GM21367 (cell line): ENCODE results near the gene CIAO3.

ENCODE experiments used
- ATAC-seq: cut with Tn5 transposase; IDR thresholded peaks from one replicate; pipeline ENCODE4 v1.9.1; 2021; ENCODE audit not compliant: unreplicated experiment

The CIAO3 gene

DNA sequence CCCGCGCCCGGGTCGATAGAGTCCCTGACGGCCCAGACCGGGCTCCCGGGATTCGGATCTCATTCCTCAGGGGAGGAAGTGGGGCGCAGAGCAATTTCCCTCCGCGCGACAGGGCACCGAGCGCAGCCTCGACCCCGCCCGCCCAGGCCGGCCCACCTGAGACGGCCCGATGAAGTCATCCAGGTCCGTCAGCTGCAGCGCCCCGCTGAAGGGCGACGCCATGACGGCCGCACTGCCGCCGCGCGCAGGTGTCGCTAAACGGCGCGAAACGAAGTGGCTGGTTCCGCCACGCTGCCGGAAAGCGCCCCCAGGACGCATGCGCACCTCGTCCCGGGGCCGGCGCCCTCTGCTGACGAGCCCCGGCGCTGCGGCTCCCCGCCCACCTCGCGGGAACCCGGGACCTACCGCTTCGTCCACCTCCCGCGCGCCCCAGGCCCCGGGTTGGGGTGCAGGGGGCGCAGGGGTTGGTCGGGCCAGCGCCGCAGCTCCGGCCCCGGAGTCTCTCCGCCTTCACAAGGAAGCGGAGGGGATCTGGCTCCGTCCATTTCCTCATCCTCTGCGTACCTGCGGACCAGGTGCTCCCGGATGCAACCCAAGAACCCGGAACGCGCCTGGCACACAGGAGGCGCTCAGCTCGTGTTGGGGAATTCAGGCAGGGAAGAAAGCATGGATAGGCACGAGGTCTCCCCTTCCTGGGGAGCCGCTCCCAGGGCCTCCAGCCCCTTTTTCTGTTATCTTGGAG lies at the start of gene CIAO3:
Gene CIAO3, minus strand, starts transcription at position 234 of the 742 bp plus-strand sequence. Its CDS starts 12 bp downstream, at position 222.
- peak; percentile 51 for ATAC-seq

DNA sequence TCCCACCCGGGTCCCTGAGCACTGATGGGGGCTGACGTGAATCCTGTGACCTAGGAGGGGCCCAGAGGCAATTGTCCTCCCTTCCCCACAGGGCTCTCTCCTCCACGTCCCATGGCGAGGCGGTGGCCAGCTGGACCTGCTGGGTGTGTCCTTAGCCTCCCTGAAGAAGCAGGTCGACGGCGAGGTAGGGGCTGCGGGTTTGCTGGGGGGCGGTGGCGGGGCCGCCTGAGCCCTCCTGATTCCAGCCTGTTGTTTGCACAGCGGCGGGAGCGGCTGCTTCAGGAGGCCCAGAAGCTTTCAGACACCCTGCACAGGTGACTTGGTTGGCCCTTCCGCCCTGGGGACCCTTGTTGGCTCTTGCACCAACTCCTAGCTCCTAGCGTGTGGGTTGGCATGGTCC lies 49.3 kb upstream of the CIAO3 start:
- no peak for ATAC-seq

DNA sequence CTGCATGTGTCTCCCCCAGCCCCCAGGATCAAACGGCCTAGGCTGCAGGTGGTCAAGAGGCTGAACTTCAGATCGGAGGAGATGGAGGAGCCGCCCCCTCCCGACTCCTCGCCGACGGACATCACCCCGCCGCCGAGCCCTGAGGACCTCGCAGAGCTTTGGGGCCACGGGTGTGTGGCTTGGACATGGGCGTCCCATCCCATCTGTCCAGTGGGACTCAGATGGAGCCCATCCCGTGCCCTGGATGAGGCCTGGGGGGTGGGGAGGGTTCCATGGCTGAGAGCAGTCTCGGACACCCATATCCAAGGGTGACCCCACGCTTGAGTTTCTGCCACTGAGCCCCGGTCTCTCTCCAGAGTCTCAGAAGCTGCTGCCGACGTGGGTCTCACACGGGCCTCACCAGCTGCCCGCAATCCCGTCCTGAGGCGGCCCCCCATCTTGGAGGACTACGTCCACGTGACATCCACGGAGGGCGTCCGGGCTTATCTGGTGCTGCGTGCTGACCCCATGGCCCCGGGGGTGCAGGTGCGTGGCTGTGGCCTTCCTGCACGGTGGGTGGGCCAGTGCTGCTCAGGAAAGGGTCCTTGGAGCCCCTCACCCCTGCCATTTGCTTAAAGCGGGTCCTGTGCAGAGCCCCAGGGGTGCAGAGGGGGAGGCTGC lies 48.5 kb upstream of the CIAO3 start:
- no peak for ATAC-seq

DNA sequence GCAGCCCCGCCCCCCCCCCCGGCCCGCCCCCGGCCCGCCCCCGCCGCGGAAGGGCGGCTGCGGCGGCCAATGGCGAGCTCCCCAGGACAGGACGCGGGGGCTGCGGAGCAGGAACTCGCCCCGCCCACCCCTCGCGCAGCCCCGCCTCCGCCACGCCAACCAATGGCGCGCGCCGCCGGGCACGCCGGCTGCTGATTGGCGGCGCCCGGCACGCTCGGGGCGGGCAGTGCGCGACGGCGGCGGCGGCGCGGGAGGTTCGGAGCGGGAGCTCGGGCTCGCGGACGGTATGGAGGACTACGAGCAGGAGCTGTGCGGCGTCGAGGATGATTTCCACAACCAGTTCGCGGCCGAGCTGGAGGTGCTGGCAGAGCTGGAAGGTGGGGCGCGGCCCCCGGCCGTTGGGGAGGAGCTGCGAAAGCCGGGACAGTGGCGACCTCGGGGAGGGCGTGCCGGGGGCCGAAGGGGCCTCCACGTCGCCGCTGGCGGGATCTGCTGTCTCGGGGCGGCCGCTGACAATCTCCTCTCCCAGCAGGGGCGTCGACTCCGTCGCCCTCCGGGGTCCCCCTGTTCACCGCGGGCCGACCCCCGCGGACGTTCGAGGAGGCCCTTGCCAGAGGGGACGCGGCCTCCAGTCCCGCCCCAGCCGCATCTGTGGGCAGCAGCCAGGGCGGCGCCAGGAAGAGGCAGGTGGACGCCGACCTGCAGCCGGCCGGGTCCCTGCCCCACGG lies 47.8 kb upstream of the CIAO3 start, which contains the start of gene CHTF18:
Gene CHTF18, plus strand, starts transcription at position 222 of the 728 bp plus-strand sequence. Its CDS starts 65 bp downstream, at position 287.
- ATAC-seq: peak; percentile 52

DNA sequence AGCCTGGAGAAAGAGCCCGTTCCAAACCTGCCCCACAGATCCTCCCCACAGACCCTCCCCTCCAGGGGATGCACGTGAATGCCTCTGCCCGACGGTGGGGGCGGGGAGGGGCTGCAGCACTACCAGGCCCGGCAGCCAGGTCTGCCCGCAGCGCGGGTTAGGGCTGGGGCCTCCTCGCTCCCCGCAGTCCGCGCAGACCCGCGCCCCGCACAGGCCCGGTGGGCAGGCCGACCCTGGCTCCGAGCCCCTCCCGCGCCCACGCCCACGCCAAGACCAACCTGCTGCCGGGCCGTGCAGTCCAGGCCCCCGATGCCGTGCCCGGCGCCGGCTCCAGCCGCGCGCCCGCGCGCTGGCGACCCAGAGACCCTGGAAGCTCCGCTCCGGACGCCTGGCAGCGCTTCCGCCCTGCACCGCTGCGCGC lies 47.2 kb upstream of the CIAO3 start, which contains the start of gene RPUSD1:
Gene RPUSD1, minus strand, starts transcription at position 404 of the 421 bp plus-strand sequence. CDS start 644 bp downstream, outside the sequence.
- no peak for ATAC-seq

DNA sequence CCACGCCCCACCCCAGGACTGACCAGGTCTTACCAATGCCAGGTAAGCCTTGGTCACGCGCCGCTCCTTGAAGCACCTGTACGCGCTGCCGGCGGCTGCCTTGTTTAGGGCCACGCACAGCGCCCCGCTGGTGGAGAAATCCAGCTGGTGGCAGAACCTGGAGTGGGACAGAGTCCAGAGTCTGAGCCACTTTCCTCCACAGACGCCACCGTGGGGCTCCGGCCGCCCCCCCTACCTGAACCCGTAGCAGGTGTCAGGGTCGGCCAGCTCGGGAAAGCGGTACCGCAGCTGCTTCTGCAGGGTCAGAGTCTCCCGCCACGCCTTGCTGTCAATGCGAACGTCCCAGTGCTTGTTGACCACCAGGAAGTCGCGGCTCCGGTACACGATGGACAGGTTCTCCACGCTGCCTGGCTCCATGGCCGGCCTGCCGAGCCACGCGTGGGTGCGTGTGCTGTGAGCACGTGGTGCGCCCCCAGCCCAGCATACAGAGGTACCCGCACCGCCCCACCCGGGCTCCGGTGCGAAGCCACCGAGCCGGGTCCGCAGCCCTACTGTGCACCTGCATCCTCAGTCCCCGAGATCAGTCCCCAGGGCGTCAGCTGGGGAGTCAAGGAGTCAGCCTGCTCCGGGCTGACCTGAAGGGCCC lies 46.6 kb upstream of the CIAO3 start:
- ATAC-seq: no peak

DNA sequence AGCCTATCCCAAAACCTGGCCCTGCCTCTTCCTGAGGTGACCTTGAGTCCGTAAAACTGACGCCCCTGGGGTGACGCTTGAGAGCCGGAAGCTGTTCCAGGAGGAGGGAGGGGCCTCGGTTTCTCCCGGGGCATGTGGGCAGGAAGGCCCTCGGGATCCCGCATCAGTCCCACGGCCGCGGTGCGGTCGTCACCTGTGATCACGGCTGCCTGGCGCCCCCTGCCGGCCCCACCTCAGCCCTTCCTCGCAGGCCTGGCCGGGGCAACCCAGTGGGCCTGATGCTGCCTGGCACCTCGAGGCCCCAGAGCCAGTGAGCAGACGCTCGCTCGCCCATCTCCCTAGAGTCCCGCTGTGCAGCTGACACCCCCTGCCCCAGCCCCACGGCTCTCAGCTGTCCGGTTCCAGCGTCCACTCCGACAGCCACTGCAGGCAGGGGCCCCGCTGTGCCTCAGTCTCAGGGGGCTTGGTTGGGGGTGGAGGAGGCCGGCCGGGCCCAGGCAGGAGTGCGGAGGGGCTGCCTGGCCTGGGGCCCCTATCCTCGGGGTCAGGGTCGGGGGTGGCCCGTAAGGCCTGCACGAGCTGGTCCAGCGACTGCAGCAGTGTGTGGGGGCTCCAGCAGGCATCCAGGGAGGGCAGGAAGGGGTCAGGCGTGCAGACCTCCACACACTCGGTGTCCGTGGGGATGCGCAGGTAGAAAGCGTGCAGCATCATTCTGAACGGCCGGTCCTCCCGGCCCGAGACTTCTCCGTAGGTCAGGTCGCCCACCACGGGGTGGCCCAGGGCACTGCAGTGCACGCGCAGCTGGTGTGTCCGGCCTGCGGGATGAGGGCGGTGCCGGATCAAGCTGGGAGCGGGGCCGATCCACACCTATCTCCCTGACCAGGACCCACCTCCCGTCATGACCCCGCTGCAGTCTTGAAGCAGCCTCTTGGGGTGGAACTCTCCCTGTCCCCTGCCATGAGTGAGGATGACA lies 45.1 kb upstream of the CIAO3 start:
- ATAC-seq: no peak

DNA sequence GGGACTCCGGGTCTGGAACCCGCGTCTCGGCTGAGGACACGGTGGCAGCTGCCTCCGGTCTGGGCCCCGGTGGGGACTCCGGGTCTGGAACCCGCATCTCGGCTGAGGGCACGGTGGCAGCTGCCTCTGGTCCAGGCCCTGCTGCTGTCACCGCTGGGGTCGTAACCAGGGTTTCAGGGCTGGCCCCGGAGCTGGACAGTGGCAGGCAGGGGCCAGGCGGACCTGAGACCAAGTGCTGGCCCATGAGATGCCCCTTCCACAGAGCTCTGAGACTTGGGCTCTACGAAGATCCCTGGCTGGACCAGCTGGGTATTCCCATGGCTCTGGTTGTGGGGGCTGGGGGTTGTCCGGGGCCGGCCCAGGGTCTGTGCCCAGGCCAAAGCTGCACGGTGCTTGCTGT lies 43.6 kb upstream of the CIAO3 start:
- no peak for ATAC-seq

DNA sequence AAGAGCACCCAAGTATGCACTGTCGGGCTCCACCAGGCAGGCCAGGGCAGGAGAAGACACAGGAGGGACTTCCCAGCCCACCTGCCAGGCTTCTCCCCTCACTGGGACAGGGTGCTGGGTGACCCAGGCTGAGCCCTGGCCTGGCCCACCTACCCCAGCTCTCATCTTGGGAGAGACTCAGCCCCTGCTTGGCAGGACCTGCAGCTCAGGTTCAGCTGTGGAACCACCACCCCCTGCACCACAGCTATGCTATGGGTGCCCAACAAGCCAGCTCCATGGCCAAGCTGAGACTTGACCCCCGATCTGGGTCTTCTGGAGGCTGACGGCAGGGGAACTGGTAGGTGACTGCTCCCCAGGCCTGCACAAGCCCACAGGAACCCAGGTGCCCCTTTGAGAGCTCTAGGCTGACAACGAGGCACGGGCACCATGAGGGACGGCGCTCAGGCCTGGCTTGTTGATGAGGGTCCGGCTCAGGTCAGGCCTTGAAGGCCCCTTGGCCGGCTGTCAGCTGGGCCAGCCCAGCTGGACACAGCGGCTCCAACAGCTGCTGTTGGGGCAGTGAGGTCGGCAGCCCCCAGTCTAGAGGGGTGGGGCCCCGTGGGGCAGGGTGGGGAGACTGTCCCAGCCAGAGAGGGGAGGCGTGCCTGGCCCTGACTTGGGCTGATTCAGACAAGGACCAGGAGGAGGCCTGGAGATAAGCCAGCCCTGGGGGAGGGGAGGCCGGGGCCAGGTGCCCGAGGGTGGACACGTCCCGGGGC lies 42.8 kb upstream of the CIAO3 start:
- no peak for ATAC-seq

DNA sequence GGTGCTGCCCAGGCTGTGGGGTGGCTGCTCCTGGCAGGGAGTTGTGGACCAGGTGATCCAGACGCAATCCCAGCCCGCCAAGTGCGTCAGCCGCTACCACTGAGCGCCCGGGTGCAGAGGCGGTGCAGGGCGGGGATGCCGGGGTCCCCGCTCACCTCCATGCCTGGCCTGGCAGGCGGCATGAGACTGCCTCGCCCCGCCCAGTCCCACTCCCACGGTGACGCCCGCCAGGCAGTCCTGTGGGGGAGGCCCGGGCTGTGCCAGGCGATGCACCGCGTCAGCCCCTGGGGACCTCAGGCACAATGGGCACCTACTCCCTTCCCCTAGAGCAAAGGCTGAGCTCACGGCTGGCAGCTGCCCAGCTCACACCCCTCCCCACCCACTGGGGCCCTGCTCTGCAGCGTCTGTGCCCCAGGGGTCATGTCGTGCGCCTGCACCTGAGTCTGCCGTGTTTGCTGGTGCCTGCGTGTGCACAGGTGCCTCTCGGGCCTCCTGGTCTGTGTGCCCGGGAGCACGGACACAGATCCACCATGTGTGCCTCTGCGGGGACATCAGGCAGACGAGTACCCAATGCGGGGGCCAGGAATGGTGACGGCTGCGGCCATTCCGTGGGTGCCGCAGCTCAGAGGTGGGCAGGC lies 42.1 kb upstream of the CIAO3 start:
- no peak for ATAC-seq

DNA sequence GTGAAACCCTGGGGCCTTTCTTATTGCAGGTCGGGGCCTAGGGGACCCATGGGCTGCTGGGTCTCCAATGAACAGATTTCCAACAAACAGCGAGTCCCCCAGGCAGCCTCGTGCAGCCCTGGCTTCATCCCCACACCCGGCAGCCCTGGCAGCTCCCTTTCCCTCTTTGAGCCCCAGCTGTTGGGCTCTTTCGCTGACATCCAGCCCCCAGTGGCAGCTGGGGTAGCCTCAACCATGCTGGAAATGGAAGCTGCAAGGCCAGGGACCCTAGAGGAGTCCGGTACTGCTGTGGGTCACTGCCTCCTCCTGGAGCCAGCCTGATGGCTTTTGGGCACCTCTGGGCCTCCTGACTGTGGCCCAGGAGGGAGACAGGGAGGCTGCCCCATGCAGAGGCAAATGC lies 41.5 kb upstream of the CIAO3 start:
- no peak for ATAC-seq

DNA sequence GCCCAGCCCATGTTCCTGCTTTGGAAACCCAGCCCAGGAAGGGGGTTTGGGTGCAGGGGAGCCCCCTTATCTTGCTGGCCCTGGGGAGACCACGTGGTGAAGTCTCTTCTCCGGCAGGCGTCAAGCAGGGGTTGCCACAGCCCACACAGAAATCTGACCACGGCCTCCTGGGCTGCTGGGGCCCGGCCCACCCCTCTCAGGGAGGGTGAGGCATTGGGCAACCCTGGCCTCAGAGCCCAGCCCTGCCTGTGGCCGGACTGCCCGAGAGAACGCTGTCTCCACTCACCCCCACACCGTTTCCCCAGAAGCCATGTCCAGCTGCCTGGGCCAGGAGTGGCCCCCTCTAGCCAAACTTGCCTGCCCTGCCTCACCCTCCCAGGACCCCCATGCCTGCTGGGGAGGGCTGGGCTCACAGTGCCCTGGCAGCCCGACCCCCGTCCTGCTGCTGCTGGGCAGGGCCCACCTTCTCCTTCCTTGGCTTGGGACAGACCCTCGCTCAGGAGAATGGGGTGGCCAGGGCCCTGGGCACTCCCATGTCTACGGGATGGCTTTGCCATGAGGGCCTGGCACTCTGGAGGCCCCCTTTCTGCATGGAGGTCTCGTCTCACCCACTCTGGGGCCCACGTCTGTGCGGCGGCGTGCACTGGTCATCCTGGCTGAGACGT lies 40.7 kb upstream of the CIAO3 start:
- no peak for ATAC-seq

DNA sequence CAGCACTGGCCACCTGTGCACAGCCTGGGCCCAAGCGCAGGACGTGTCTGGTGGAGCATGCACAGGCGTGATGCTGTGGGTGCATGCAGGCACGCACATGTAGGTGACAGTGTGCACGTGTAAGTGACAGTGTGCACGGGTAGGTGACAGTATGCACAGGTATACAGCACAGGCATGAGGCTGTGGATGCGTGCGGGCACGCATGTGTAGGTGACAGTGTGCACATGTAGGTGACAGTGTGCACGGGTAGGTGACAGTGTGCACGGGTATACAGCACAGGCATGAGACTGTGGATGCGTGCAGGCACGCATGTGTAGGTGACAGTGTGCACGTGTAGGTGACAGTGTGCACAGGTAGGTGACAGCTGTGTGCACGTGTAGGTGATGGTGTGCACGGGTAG lies 39.5 kb upstream of the CIAO3 start:
- ATAC-seq: no peak

DNA sequence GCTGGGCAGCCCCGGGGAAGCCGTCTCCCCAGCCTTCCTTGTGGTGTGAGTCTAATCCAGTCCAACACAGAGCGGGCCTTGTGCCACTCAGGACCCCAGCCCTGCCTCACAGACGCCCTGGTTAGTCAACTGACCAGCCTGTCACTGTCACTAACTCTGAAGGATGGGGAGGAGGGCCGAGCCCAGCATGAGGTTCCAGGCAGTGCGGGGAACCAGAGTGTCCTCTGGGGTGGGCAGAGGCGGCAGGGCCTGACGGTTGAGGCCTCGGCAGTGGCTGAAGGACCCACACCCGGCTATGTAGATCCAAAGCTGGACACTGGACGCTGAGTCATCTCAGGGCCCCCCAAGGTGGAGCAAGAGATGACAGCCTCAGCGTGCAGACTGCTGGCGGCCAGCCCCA lies 38.8 kb upstream of the CIAO3 start:
- no peak for ATAC-seq

DNA sequence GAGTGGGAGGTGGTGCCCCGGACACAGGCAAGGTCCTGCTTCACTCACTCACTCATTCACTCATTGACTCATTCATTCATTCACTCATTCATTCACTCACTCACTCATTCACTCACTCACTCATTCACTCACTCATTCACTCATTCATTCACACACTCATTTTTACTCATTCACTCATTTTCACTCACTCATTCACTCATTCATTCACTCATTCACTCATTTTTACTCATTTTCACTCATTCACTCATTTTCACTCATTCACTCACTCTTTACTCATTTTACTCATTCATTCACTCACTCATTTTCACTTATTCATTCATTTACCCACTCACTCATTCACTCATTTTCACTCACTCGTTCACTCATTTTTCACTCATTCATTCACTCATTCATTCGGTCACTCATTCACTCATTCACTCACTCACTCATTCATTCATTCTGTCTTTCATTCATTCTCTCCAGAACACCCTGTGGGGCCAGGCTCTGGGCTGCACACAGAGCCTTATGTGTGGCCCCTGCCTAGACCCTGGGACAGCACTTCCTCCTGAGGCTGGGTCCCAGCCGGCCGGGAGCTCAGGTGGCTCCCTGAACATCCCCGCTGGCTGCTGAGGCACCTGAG lies 38.2 kb upstream of the CIAO3 start:
- no peak for ATAC-seq

DNA sequence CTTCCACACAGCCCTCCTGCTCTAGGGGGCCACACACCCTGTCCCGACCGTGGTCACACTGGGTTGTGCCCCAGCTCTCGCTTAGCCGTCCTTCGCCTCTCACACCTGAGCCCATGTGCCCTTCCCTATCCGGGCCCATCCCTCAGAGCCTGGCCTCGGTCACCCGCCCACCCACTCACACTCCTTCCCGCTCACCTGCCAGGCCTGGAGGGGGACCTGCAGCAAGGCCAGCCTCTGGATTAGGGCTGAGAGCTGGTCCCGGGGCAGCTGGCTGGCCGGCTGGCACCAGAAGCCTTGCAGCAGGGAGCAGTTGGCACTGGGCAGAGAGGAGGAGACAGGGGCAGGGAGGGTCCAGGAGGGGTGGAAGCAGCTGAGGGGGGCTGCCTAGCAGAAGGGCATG lies 37.6 kb upstream of the CIAO3 start:
- no peak for ATAC-seq

DNA sequence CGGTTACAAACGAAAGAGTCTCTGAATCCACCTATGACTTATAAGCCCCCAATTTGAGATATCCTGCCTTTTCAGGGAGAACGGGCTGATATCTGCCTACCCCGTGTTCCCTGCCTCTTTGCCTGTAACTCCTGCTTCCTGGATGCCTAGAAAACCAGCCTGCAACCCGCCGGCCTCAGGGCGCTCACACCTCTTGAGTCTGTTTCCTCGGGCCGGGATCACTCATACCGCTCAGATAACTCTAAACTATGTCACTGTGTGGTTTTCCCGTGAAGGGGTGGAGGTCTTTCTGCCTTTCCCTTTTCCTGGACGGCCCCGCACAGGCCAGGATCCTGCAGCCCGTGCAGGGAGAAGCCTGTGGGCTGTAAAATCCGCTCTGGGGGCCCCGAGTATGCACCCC lies 37.0 kb upstream of the CIAO3 start:
- ATAC-seq: no peak

DNA sequence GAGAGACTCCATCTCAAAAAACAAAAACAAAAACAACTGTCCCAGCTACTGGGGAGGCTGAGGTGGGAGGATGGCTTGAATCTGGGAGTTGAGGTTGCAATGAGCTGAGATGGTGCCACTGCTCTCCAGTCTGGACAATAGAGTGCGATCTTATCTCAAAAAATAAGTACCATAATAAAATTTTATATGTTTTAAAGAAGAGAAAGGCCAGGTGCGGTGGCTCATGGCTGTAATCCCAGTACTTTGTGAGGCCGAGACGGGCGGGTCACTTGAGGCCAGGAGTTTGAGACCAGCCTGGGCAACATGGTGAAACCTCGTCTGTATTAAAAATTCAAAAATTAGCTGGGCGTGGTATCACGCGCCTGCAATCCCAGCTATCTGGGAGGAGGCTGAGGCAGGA lies 36.0 kb upstream of the CIAO3 start:
- ATAC-seq: no peak
